ENCODE measurements around the gene MOB3A.
A peak's percentile ranks its signal among the peaks of the same experiment; 100 is the strongest.

MOB3A gene

GRCh38 chr19:2089001-2089711, 7.0 kb downstream of the MOB3A start (continued):
- TF ChIP-seq ZNF518A (tag by site-specific recombination; conservative IDR thresholded peaks at IDR 0.05; ENCODE audit: low read depth), result no peak
- peak; percentile 34 for TF ChIP-seq SP7 (tag by site-specific recombination; IDR thresholded peaks at IDR 0.05)
- no peak for TF ChIP-seq ZNF449 (tag by site-specific recombination; IDR thresholded peaks at IDR 0.05)
- no peak for TF ChIP-seq ZNF792 (tag by site-specific recombination; IDR thresholded peaks at IDR 0.05)
- no peak for TF ChIP-seq KLF8 (tag by site-specific recombination; IDR thresholded peaks at IDR 0.05)
- TF ChIP-seq PRDM2 (tag by site-specific recombination; IDR thresholded peaks at IDR 0.05; ENCODE audit: borderline replicate concordance), result no peak

- POLR2A ChIA-PET, result interaction anchor here (0.6 kb wide), 1 partner anchor 10 kb away, joined by 9 read pairs; no protein-coding TSS in a partner anchor
- H3K27ac ChIP-seq (ENCODE audit: extremely low read depth, low read depth, low read length), result no peak overlapping the region
- TF ChIP-seq ZNF148 (tag by site-specific recombination; IDR thresholded peaks at IDR 0.05; ENCODE audit: borderline replicate concordance), result no peak
- TF ChIP-seq SETDB1 (IDR thresholded peaks at IDR 0.05; ENCODE audit: insufficient read length, low read length), result no peak
- TF ChIP-seq WT1 (tag by site-specific recombination; IDR thresholded peaks at IDR 0.05), result no peak
- no peak for TF ChIP-seq INSM2 (tag by site-specific recombination; IDR thresholded peaks at IDR 0.05)
- no peak for TF ChIP-seq ZNF626 (tag by site-specific recombination; IDR thresholded peaks at IDR 0.05)
- peak; percentile 96 for TF ChIP-seq GLIS1 (tag by site-specific recombination; IDR thresholded peaks at IDR 0.05)
- no peak for TF ChIP-seq ZNF274 (IDR thresholded peaks at IDR 0.05; ENCODE audit: low read length)
- no peak for TF ChIP-seq ZNF274 (tag by site-specific recombination; IDR thresholded peaks at IDR 0.05; ENCODE audit: borderline replicate concordance)
- no peak for TF ChIP-seq ZFHX2 (tag by site-specific recombination; conservative IDR thresholded peaks at IDR 0.05)
- TF ChIP-seq SCRT2 (tag by site-specific recombination; IDR thresholded peaks at IDR 0.05), result 0 out of 2 replicates have a peak, but pooled peaks have one; percentile 38
- no peak for TF ChIP-seq ZNF112 (tag by site-specific recombination; IDR thresholded peaks at IDR 0.05)
- no peak for TF ChIP-seq ZNF843 (tag by site-specific recombination; IDR thresholded peaks at IDR 0.05)
- TF ChIP-seq ZNF707 (tag by site-specific recombination; IDR thresholded peaks at IDR 0.05), result no peak
Observed at GRCh38 chr19:2087621-2088100, 8.5 kb downstream of the MOB3A start.

More at GRCh38 chr19:2087621-2088100, 8.5 kb downstream of the MOB3A start:
- Histone ChIP-seq H3K4me1 (ENCODE audit: control insufficient read depth, insufficient read depth, low read length) (0 out of 2 replicates have a peak, but pooled peaks cover 4% of the 10 kb centered on the region), H3K4me3 (ENCODE audit: low read depth, low read length) (no peak overlapping the region), H3K36me3 (ENCODE audit: control insufficient read depth in 2 of 2, insufficient read depth in 1 of 2, low read length in 2 of 2) (peaks cover 0 to 5% of the 10 kb centered on the region in 2 experiments; a peak in 2 of 3 replicates), H3K9me3 (ENCODE audit: control insufficient read depth, insufficient read depth, low read depth, low read length) (no peaks in the 10 kb centered on the region)
- CTCF ChIA-PET, result interaction anchor here (1.3 kb wide), 1 partner anchor 160 kb away, joined by 4 read pairs; no protein-coding TSS in a partner anchor

All from HEK293 (cell line).